ENCODE results near the gene RAB1A. TPM values are rescaled to one million over a fixed set of nuclear protein-coding genes. Genes with fewer than 3 reads are reported as not detected.

The RAB1A gene
- total and polyA plus RNA-seq, 12 donors: 77.8 to 165 (median 117) TPM

- Histone ChIP-seq H3K4me1 (peaks cover 0 to 30% (median 15%) of the 10 kb centered on the region in 9 donors), H3K9me3 (peaks cover 0 to 15% (median 0%) of the 10 kb centered on the region in 11 donors), H3K36me3 (peaks cover 0 to 5% (median 0%) of the 10 kb centered on the region in 9 donors), H3K27me3 (no peaks in the 10 kb centered on the region), H3K4me3 (no peak overlapping the region), H3K27ac (no peak overlapping the region)
- intact Hi-C loops (cut with DNase I): loop anchor here in 8 of 10 donors (1.0 to 5.0 kb wide), 5 partner anchors 51 to 123 kb away; partner anchors contain the start of gene SLC1A4 (in 4 of the 8)
- 87 to 94% methylated on average over 3 of the region's 3 CpGs for WGBS, 2 donors
- ATAC-seq: no peak
- TF ChIP-seq, protein P1, sequence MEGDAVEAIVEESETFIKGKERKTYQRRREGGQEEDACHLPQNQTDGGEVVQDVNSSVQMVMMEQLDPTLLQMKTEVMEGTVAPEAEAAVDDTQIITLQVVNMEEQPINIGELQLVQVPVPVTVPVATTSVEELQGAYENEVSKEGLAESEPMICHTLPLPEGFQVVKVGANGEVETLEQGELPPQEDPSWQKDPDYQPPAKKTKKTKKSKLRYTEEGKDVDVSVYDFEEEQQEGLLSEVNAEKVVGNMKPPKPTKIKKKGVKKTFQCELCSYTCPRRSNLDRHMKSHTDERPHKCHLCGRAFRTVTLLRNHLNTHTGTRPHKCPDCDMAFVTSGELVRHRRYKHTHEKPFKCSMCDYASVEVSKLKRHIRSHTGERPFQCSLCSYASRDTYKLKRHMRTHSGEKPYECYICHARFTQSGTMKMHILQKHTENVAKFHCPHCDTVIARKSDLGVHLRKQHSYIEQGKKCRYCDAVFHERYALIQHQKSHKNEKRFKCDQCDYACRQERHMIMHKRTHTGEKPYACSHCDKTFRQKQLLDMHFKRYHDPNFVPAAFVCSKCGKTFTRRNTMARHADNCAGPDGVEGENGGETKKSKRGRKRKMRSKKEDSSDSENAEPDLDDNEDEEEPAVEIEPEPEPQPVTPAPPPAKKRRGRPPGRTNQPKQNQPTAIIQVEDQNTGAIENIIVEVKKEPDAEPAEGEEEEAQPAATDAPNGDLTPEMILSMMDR (IDR thresholded peaks at IDR 0.05): no peak
- no peak for DNase-seq
Observed at GRCh38 chr2:65039640-65040039, 90.3 kb downstream of the RAB1A start.

GRCh38 chr2:65037178-65037577 is 92.7 kb downstream of the RAB1A start:
- no peak overlapping the region for H3K4me3 ChIP-seq
- intact Hi-C loops (cut with DNase I): loop anchor here in 1 of 10 donors (5.0 kb wide), 1 partner anchor 50 kb away; the partner anchor contains the start of gene SLC1A4
- ATAC-seq: no peak

More at GRCh38 chr2:65037178-65037577, 92.7 kb downstream of the RAB1A start:
- no peak overlapping the region for H3K27ac ChIP-seq
- TF ChIP-seq, protein P1 (IDR thresholded peaks at IDR 0.05): no peak
- 85 to 93% methylated on average over 3 of the region's 3 CpGs for WGBS, 2 donors
- H3K36me3 ChIP-seq: no peaks in the 10 kb centered on the region
- no peaks in the 10 kb centered on the region for H3K9me3 ChIP-seq
- peaks cover 0 to 19% (median 6%) of the 10 kb centered on the region in 9 donors for H3K4me1 ChIP-seq
- H3K27me3 ChIP-seq: no peaks in the 10 kb centered on the region
- DNase-seq: no peak

Other genes with a start within 250 kb of the RAB1A start
- 10 to 100 TPM in 6 of 10 donors, 1 to 10 TPM in 4; 3.5 to 18.7 (median 11.3) TPM for gene SLC1A4, start 140.7 kb downstream of the RAB1A start, total RNA-seq
- gene SLC1A4, start 140.7 kb downstream of the RAB1A start, polyA plus RNA-seq: 10 to 100 TPM in 1 of 2 donors, 1 to 10 TPM in 1; 2.1 to 14.2 TPM
- 10 to 100 TPM; 12.5 to 28.4 (median 23.1) TPM for gene CEP68, start 73.7 kb downstream of the RAB1A start, total RNA-seq
- 10 to 100 TPM in 1 of 2 donors, 1 to 10 TPM in 1; 4.3 to 10.0 TPM for gene CEP68, start 73.7 kb downstream of the RAB1A start, polyA plus RNA-seq
- gene ACTR2, start 97.7 kb upstream of the RAB1A start, total RNA-seq: 100 to 1,000 TPM in 6 of 10 donors, 10 to 100 TPM in 4; 87.3 to 164 (median 114) TPM
- gene ACTR2, start 97.7 kb upstream of the RAB1A start, polyA plus RNA-seq: 10 to 100 TPM; 34.1 to 48.6 TPM

Data from heart right ventricle (tissue), 16 donors.